ENCODE results near the gene AKAP7.

AKAP7 gene

GRCh38 chr6:131226459-131227157 lies 91.3 kb downstream of the AKAP7 start:
- no peak for DNase-seq (ENCODE audit: low read depth)
- no peak overlapping the region for H3K4me3 ChIP-seq (ENCODE audit: control insufficient read depth, low read depth, low read length)
- TF ChIP-seq CTCF (IDR thresholded peaks at IDR 0.05; ENCODE audit: control insufficient read depth, insufficient read depth, low read depth, low read length, missing control alignments), result no peak

GRCh38 chr6:131227158-131227543 lies 91.9 kb downstream of the AKAP7 start:
- H3K4me3 ChIP-seq (ENCODE audit: control insufficient read depth, low read depth, low read length), result no peak overlapping the region
- DNase-seq (ENCODE audit: low read depth), result no peak
- TF ChIP-seq CTCF (IDR thresholded peaks at IDR 0.05; ENCODE audit: control insufficient read depth, insufficient read depth, low read depth, low read length, missing control alignments), result no peak

GRCh38 chr6:131231103-131231502 lies 95.8 kb downstream of the AKAP7 start:
- no peak overlapping the region for H3K4me3 ChIP-seq (ENCODE audit: control insufficient read depth, low read depth, low read length)
- no peak for TF ChIP-seq CTCF (IDR thresholded peaks at IDR 0.05; ENCODE audit: control insufficient read depth, insufficient read depth, low read depth, low read length, missing control alignments)
- DNase-seq (ENCODE audit: low read depth), result no peak

- TF ChIP-seq CTCF (IDR thresholded peaks at IDR 0.05; ENCODE audit: control insufficient read depth, insufficient read depth, low read depth, low read length, missing control alignments), result no peak
- no peak for DNase-seq (ENCODE audit: low read depth)
- no peak overlapping the region for H3K4me3 ChIP-seq (ENCODE audit: control insufficient read depth, low read depth, low read length)
Measured at GRCh38 chr6:131231891-131232290, 96.6 kb downstream of the AKAP7 start.

- DNase-seq (ENCODE audit: low read depth), result no peak
- no peak overlapping the region for H3K4me3 ChIP-seq (ENCODE audit: control insufficient read depth, low read depth, low read length)
- no peak for TF ChIP-seq CTCF (IDR thresholded peaks at IDR 0.05; ENCODE audit: control insufficient read depth, insufficient read depth, low read depth, low read length, missing control alignments)
Measured at GRCh38 chr6:131244942-131245341, 109.7 kb downstream of the AKAP7 start.

GRCh38 chr6:131250122-131250521 lies 114.9 kb downstream of the AKAP7 start:
- H3K4me3 ChIP-seq (ENCODE audit: control insufficient read depth, low read depth, low read length), result peak overlapping the region; percentile 19
- TF ChIP-seq CTCF (IDR thresholded peaks at IDR 0.05; ENCODE audit: control insufficient read depth, insufficient read depth, low read depth, low read length, missing control alignments), result no peak
- DNase-seq (ENCODE audit: low read depth), result peak; percentile 13
